HCT116 (cell line): Measurements from ENCODE around the gene M6PR.

ENCODE experiments used
- EZH2 ChIP-seq: fragments of 200-600 bp; sonication (generic); IDR thresholded peaks from 2 replicates; pipeline ENCODE4 v1.6.1; 2017; ENCODE audit warnings: antibody characterized with exemption, mixed run types
- POLR2A ChIP-seq: IDR thresholded peaks from 2 replicates; pipeline ENCODE4 v1.7.0; 2011; ENCODE audit warnings: borderline replicate concordance; ENCODE audit not compliant: insufficient read depth, insufficient read length; ENCODE audit errors: extremely low read depth
- YY1 ChIP-seq: IDR thresholded peaks from 2 replicates; pipeline ENCODE4 v1.6.1; 2011; ENCODE audit warnings: low read length, low read depth, moderate library complexity, mild to moderate bottlenecking; ENCODE audit not compliant: insufficient replicate concordance; ENCODE audit errors: extremely low read depth
- TF ChIP-seq, protein P1 (sequence below): IDR thresholded peaks from 2 replicates; pipeline ENCODE4 v1.6.1; 2012

DNA sequence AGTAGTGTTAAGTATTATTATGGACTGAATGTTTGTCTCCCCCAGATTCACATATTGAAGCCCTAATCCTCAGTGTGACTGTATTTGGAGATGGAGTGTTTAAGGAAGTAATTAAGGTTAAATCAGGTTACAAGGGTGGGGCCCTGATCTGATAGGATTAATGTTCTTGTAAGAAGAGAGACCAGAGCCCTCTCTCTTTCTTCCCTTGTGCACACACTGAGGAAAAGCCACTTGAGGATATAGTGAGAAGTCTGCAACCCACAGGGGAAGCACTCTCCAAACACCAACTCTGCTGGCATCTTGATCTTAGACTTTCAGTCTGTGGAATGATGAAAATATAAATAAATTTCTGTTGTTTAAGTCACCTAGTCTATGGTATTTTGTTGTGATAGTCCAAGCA is 37.7 kb upstream of the M6PR start:
- no peak for TF ChIP-seq POLR2A
- no peak for TF ChIP-seq EZH2
- TF ChIP-seq, protein P1, sequence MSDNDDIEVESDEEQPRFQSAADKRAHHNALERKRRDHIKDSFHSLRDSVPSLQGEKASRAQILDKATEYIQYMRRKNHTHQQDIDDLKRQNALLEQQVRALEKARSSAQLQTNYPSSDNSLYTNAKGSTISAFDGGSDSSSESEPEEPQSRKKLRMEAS: no peak
- TF ChIP-seq YY1: no peak
